Stomach (tissue), 9 donors: ENCODE data around the gene CDH2. TPM values are rescaled to one million over a fixed set of nuclear protein-coding genes. Genes with fewer than 3 reads are reported as not detected.

Experiments used
- DNase-seq, 2 donors: peaks; one replicate each; pipeline versions ENCODE4 v3.0.0 to v3.0.0-alpha.2; 2013 to 2019
- H3K27ac ChIP-seq, 5 donors: fragments of 200-600 bp in 4 of 5; sonication (generic) in 4 of 5; one replicate each; pipeline ENCODE4 v1.5.1; 2013 to 2019; ENCODE audit warnings: mild to moderate bottlenecking in 1 of 5, moderate library complexity in 1 of 5
- H3K27me3 ChIP-seq, 3 donors: fragments of 200-600 bp; sonication (generic); one replicate each; pipeline ENCODE4 v1.5.1; 2017 to 2019; ENCODE audit warnings: mixed run types in 1 of 3
- H3K36me3 ChIP-seq, 4 donors: fragments of 200-600 bp; sonication (generic); 1 replicate in 3 of 4; 2 replicates in 1 of 4; pipeline ENCODE4 v1.5.1; 2016 to 2019
- H3K4me1 ChIP-seq, 4 donors: fragments of 200-600 bp; sonication (generic); one replicate each; pipeline ENCODE4 v1.5.1; 2016 to 2019
- H3K4me3 ChIP-seq, 4 donors: fragments of 200-600 bp; sonication (generic) in 3 of 4; one replicate each; pipeline ENCODE4 v1.5.1; 2016 to 2019; ENCODE audit warnings: mild to moderate bottlenecking in 1 of 4
- H3K9me3 ChIP-seq, 4 donors: fragments of 200-600 bp; sonication (generic); one replicate each; pipeline ENCODE4 v1.5.1; 2016 to 2019
- EP300 ChIP-seq: sonication (generic); formaldehyde crosslinking; IDR thresholded peaks from one replicate; pipeline ENCODE4 v1.6.1; 2017; ENCODE audit warnings: antibody characterized with exemption
- POLR2A ChIP-seq, 4 donors: fragments of 450-650 bp; IDR thresholded peaks; one replicate each; pipeline ENCODE4 v1.6.1; 2016; ENCODE audit warnings: antibody characterized with exemption in 4 of 4, control low read depth in 2 of 4, mild to moderate bottlenecking in 1 of 4, moderate library complexity in 1 of 4
- POLR2AphosphoS5 ChIP-seq, 3 donors: sonication (generic); formaldehyde crosslinking; IDR thresholded peaks; one replicate each; pipeline ENCODE4 v1.6.1; 2016; ENCODE audit warnings: antibody characterized with exemption in 3 of 3
- WGBS, 5 donors: extraction: QIAGEN DNeasy Blood & Tissue Kit in 3 of 5; methylation state at CpG; one replicate each; pipeline versions ENCODE4 v1.1.5 to v1.1.7; 2013 to 2018; 5-methylcytosine and 5-hydroxymethylcytosine counted together
- intact Hi-C: fragments of 100-400 bp; cut with DNase I; formaldehyde crosslinking; loops from one replicate; pipeline ENCODE4 v1.15.1; 2023; ENCODE audit warnings: low total_unique reads
- polyA plus RNA-seq, 3 donors: library from polyadenylated mRNA; stranded (reverse); fragments of 200-250 nt; gene quantifications; one replicate each; pipeline ENCODE4 v1.2.3, GENCODE V29; 2013
- total RNA-seq, 5 donors: library from RNA; depleted of rRNA; stranded (reverse); fragments of >200 nt; gene quantifications; one replicate each; pipeline versions ENCODE4 v1.1.0 to v1.2.3, GENCODE V29; 2014 to 2016
- TF ChIP-seq, protein P1 (sequence below), 7 experiments: fragments of 450-650 bp in 4 of 7; fragments of 200-600 bp in 3 of 7; sonication (generic) in 3 of 7; IDR thresholded peaks; one replicate each; pipeline ENCODE4 v1.5.1; 2016 to 2019; ENCODE audit warnings: antibody characterized with exemption in 7 of 7, control low read depth in 2 of 7, mild to moderate bottlenecking in 1 of 7
- donor health status: healthy with polysubstance abuse.
- donor health status: Bipolar disorder and iron deficiency.
- donor health status: healthy.

CDH2 gene
- total and polyA plus RNA-seq, 8 donors: 0.58 to 21.9 (median 5.7) TPM

- H3K9me3 ChIP-seq: no peaks in the 10 kb centered on the region
- H3K27me3 ChIP-seq: no peaks in the 10 kb centered on the region
- H3K36me3 ChIP-seq: no peaks in the 10 kb centered on the region
- 80 to 92% (median 87%) methylated on average over 5 of the region's 5 CpGs for WGBS, 5 donors
- no peak overlapping the region for H3K27ac ChIP-seq
- no peak for TF ChIP-seq POLR2A (IDR thresholded peaks at IDR 0.05)
- TF ChIP-seq, protein P1, sequence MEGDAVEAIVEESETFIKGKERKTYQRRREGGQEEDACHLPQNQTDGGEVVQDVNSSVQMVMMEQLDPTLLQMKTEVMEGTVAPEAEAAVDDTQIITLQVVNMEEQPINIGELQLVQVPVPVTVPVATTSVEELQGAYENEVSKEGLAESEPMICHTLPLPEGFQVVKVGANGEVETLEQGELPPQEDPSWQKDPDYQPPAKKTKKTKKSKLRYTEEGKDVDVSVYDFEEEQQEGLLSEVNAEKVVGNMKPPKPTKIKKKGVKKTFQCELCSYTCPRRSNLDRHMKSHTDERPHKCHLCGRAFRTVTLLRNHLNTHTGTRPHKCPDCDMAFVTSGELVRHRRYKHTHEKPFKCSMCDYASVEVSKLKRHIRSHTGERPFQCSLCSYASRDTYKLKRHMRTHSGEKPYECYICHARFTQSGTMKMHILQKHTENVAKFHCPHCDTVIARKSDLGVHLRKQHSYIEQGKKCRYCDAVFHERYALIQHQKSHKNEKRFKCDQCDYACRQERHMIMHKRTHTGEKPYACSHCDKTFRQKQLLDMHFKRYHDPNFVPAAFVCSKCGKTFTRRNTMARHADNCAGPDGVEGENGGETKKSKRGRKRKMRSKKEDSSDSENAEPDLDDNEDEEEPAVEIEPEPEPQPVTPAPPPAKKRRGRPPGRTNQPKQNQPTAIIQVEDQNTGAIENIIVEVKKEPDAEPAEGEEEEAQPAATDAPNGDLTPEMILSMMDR (IDR thresholded peaks at IDR 0.05): no peak
- TF ChIP-seq EP300: no peak
- TF ChIP-seq POLR2AphosphoS5 (IDR thresholded peaks at IDR 0.05): no peak
- H3K4me3 ChIP-seq: no peak overlapping the region
- DNase-seq: no peak
- peaks cover 0 to 4% (median 0%) of the 10 kb centered on the region in 4 donors for H3K4me1 ChIP-seq
- intact Hi-C loops: no loop called here
These were observed 226.2 kb downstream of the CDH2 start for GRCh38 chr18:27950648-27951228.

GRCh38 chr18:27948986-27949385 is 227.9 kb downstream of the CDH2 start:
- H3K27ac ChIP-seq: no peak overlapping the region
- TF ChIP-seq, protein P1 (IDR thresholded peaks at IDR 0.05): no peak
- TF ChIP-seq POLR2AphosphoS5 (IDR thresholded peaks at IDR 0.05): no peak
- TF ChIP-seq EP300: no peak
- TF ChIP-seq POLR2A (IDR thresholded peaks at IDR 0.05): no peak
- DNase-seq: no peak
- no peaks in the 10 kb centered on the region for H3K27me3 ChIP-seq
- no peaks in the 10 kb centered on the region for H3K36me3 ChIP-seq
- H3K4me1 ChIP-seq: peaks cover 0 to 5% (median 0%) of the 10 kb centered on the region in 4 donors
- H3K9me3 ChIP-seq: no peaks in the 10 kb centered on the region
- intact Hi-C loops: no loop called here
- WGBS, 5 donors: 72 to 89% (median 83%) methylated on average over 2 of the region's 2 CpGs
- H3K4me3 ChIP-seq: no peak overlapping the region

GRCh38 chr18:27942706-27943105 is 234.2 kb downstream of the CDH2 start:
- Histone ChIP-seq H3K27ac (no peak overlapping the region), H3K9me3 (no peaks in the 10 kb centered on the region), H3K4me1 (peaks cover 0 to 5% (median 0%) of the 10 kb centered on the region in 4 donors), H3K27me3 (no peaks in the 10 kb centered on the region), H3K4me3 (no peak overlapping the region), H3K36me3 (no peaks in the 10 kb centered on the region)
- TF ChIP-seq POLR2A (IDR thresholded peaks at IDR 0.05) (no peak), POLR2AphosphoS5 (IDR thresholded peaks at IDR 0.05) (no peak), EP300 (no peak)
- TF ChIP-seq, protein P1 (IDR thresholded peaks at IDR 0.05): no peak
- no peak for DNase-seq
- intact Hi-C loops: no loop called here
- 84 to 94% (median 88%) methylated on average over 6 of the region's 6 CpGs for WGBS, 5 donors

GRCh38 chr18:27931535-27931934 is 245.4 kb downstream of the CDH2 start:
- no peak overlapping the region for H3K4me3 ChIP-seq
- H3K27me3 ChIP-seq: no peaks in the 10 kb centered on the region
- H3K9me3 ChIP-seq: no peaks in the 10 kb centered on the region
- no peak for DNase-seq
- 33 to 44% (median 40%) methylated on average over 3 of the region's 3 CpGs for WGBS, 5 donors
- no peaks in the 10 kb centered on the region for H3K4me1 ChIP-seq
- TF ChIP-seq POLR2A (IDR thresholded peaks at IDR 0.05): no peak
- TF ChIP-seq, protein P1 (IDR thresholded peaks at IDR 0.05): no peak
- no peak for TF ChIP-seq EP300
- TF ChIP-seq POLR2AphosphoS5 (IDR thresholded peaks at IDR 0.05): no peak
- H3K36me3 ChIP-seq: no peaks in the 10 kb centered on the region
- intact Hi-C loops: no loop called here
- no peak overlapping the region for H3K27ac ChIP-seq
